K562 (cell line): ENCODE results near the gene MAP3K7. TPM values are rescaled to one million over a fixed set of nuclear protein-coding genes. Genes with fewer than 3 reads are reported as not detected.
A peak's percentile ranks its signal among the peaks of the same experiment; 100 is the strongest.

Source experiments
- ATF7 ChIP-seq: fragments of 450-650 bp; IDR thresholded peaks from 2 replicates; pipeline ENCODE4 v1.7.1; 2014; ENCODE audit warnings: mild to moderate bottlenecking, moderate library complexity
- BDP1 ChIP-seq: IDR thresholded peaks from 3 replicates; pipeline ENCODE4 v1.6.1; 2011; ENCODE audit not compliant: insufficient read length, insufficient read depth
- CBFA2T3 ChIP-seq: fragments of 450-650 bp; IDR thresholded peaks from 2 replicates; pipeline ENCODE4 v1.6.1; 2017
- ELK3 ChIP-seq: fragments of 450-650 bp; formaldehyde crosslinking; IDR thresholded peaks from 2 replicates; pipeline ENCODE4 v1.4.0; 2020; ENCODE audit warnings: mild to moderate bottlenecking
- FOXK1 ChIP-seq: sonication (generic); formaldehyde crosslinking; IDR thresholded peaks from 2 replicates; pipeline ENCODE4 v1.8.0; 2022; ENCODE audit warnings: missing genetic modification reagents, mild to moderate bottlenecking, borderline replicate concordance
- NR3C1 ChIP-seq: sonication (generic); formaldehyde crosslinking; IDR thresholded peaks from 2 replicates; pipeline ENCODE4 v1.8.1; 2022; ENCODE audit warnings: missing genetic modification reagents
- NR4A1 ChIP-seq, 2 experiments: fragments of 250-450 bp in 1 of 2; fragments of 450-650 bp in 1 of 2; sonication (Bioruptor Pico) in 1 of 2; IDR thresholded peaks; 2 replicates each; pipeline versions ENCODE4 v1.4.0 to v1.6.1; 2016 to 2020; ENCODE audit warnings: mild to moderate bottlenecking in 2 of 2, missing compliant biosample characterization in 1 of 2, missing genetic modification characterization in 1 of 2, moderate library complexity in 1 of 2
- PHF20 ChIP-seq: fragments of 450-650 bp; IDR thresholded peaks from 2 replicates; pipeline ENCODE4 v1.6.1; 2018; ENCODE audit not compliant: partially characterized antibody
- RBM39 ChIP-seq: fragments of 200-400 bp; formaldehyde crosslinking; optimal IDR thresholded peaks from 2 replicates; pipeline ENCODE3; 2018; ENCODE audit warnings: low read depth, low read length
- RHOXF2B ChIP-seq: fragments of 250-450 bp; sonication (Bioruptor Pico); conservative IDR thresholded peaks from 2 replicates; pipeline ENCODE4 v1.5.1; 2021
- RNF219 ChIP-seq: fragments of 250-450 bp; sonication (Bioruptor Pico); IDR thresholded peaks from 2 replicates; pipeline ENCODE4 v1.5.0; 2022; ENCODE audit warnings: mild to moderate bottlenecking
- SRSF3 ChIP-seq: fragments of 200-400 bp; formaldehyde crosslinking; IDR thresholded peaks from 2 replicates; pipeline ENCODE4 v1.6.1; 2016; ENCODE audit warnings: mild to moderate bottlenecking, low read length, moderate library complexity; ENCODE audit not compliant: insufficient read depth
- SRSF9 ChIP-seq: fragments of 200-400 bp; formaldehyde crosslinking; IDR thresholded peaks from 2 replicates; pipeline ENCODE4 v1.6.1; 2017; ENCODE audit warnings: low read depth, low read length, borderline replicate concordance
- TCF3 ChIP-seq: sonication (generic); formaldehyde crosslinking; IDR thresholded peaks from 2 replicates; pipeline ENCODE4 v1.4.0; 2020; ENCODE audit warnings: mild to moderate bottlenecking, missing genetic modification reagents
- ZBTB34 ChIP-seq: fragments of 250-450 bp; sonication (Bioruptor Pico); IDR thresholded peaks from 2 replicates; pipeline ENCODE4 v1.8.0; 2021; ENCODE audit warnings: mild to moderate bottlenecking, moderate library complexity
- ZNF395 ChIP-seq: fragments of 200-800 bp; sonication (Bioruptor generic); IDR thresholded peaks from 2 replicates; pipeline ENCODE4 v1.6.1; 2017; ENCODE audit warnings: missing genetic modification characterization, missing compliant biosample characterization
- ZNF436 ChIP-seq: fragments of 250-450, 450-650 bp; sonication (Bioruptor Pico); formaldehyde crosslinking; IDR thresholded peaks from 2 replicates; pipeline ENCODE4 v1.7.0; 2020; ENCODE audit warnings: mild to moderate bottlenecking
- ZNF655 ChIP-seq: fragments of 250-450 bp; sonication (Bioruptor Pico); IDR thresholded peaks from 2 replicates; pipeline ENCODE4 v1.5.0; 2021
- polyA plus RNA-seq, 8 experiments: library from polyadenylated mRNA; depleted of rRNA in 4 of 8; stranded (reverse) in 5 of 8; unstranded in 3 of 8; fragments of >200 nt; fragmentation: Nextera tagmentation in 2 of 8; fragmentation: Illumina TruSeq in 1 of 8; extraction: Ambion mirVana in 2 of 8; extraction: Trizol in 1 of 8; gene quantifications; 2 replicates each; pipeline versions ENCODE4 v1.2.1 to v1.2.3, GENCODE V29; 2011 to 2014; ENCODE audit warnings: inconsistent platforms in 1 of 8, missing spikeins in 1 of 8
- total RNA-seq, 7 experiments: library from RNA; depleted of rRNA in 6 of 7; stranded (reverse); fragments of >200 nt in 6 of 7; fragmentation: Illumina TruSeq in 2 of 7; extraction: Trizol in 2 of 7; gene quantifications; 2 replicates each; pipeline versions ENCODE4 v1.2.1 to v1.2.3, GENCODE V29; 2011 to 2021; ENCODE audit warnings: low replicate concordance in 1 of 7

MAP3K7 gene
- total and polyA plus RNA-seq, 9 of the 15 experiments (the other 6 are each of a cell fraction or from before 2014, with no cell fraction given) = 13.4 to 60.9 (median 34.8) TPM

GRCh38 chr6:90466154-90466940 is 120.5 kb downstream of the MAP3K7 start (continued):
- no peak for TF ChIP-seq ELK3
- TF ChIP-seq NR3C1 = no peak
- TF ChIP-seq RNF219 (CRISPR knock-in tag) = no peak
- TF ChIP-seq SRSF9 = no peak
- no peak for TF ChIP-seq ZNF655
- TF ChIP-seq ZBTB34 (CRISPR knock-in tag) = no peak
- peak; percentile 38 for TF ChIP-seq RBM39
- TF ChIP-seq RHOXF2B (CRISPR knock-in tag) = no peak
- TF ChIP-seq SRSF3 = no peak
- TF ChIP-seq BDP1 = no peak
- no peak for TF ChIP-seq NR4A1 (CRISPR knock-in tag; IDR thresholded peaks at IDR 0.05)
- no peak for TF ChIP-seq NR4A1 (tag; IDR thresholded peaks at IDR 0.05)
- TF ChIP-seq CBFA2T3 = peak; percentile 73
- TF ChIP-seq ZNF436 = no peak
- TF ChIP-seq ZNF395 = no peak
- peak; percentile 31; the same call in 1 of the 2 replicates for TF ChIP-seq ATF7
- no peak for TF ChIP-seq FOXK1 (CRISPR knock-in tag)
- TF ChIP-seq PHF20 = no peak
- TF ChIP-seq TCF3 (CRISPR knock-in tag) = peak; percentile 68
